OCI-LY3 (cell line): Measurements from ENCODE around the gene COMMD3.

ENCODE experiments used
- EZH2phosphoT487 ChIP-seq: fragments of 200-600 bp; shearing (Covaris generic); IDR thresholded peaks from 2 replicates; pipeline ENCODE4 v1.6.1; 2018; ENCODE audit warnings: antibody characterized with exemption, mixed run types, low read depth
- TF ChIP-seq, protein P1 (sequence below): fragments of 200-600, 300-600 bp; sonication (generic); IDR thresholded peaks from 2 replicates; pipeline ENCODE4 v1.5.1; 2014; ENCODE audit warnings: antibody characterized with exemption, low read length, low read depth

DNA sequence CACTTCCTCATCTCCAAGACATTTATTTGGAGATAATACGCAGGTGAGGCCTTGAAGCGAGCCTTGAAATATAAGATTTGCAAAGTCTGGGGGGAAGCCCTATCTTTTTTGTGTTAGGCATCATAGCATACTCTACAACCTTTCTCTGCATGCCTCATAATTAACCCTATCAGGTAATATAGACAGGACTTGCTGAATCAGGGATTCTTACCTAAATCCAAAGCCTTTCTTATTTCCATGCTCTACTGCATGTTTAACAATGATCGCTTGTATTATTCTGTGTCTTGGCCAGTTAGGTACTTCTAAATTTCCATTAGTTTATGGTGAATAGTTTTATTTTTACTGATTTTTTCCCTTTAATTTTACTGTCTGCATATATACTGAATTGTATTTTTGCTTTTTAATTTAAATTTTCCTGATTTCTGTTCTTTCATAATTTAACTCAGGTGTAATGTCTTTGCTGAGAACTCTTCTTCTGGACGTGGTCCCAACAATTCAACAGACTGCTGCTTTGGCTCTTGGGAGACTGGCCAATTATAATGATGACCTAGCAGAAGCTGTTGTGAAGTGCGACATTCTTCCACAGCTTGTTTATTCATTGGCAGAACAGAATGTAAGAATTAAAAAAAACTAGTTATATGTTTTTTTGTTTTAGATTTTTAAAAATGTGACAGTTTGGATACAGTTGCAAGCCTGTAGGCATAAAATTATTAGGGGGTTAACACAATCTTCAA, 48.4 kb downstream of the COMMD3 start:
- TF ChIP-seq, protein P1, sequence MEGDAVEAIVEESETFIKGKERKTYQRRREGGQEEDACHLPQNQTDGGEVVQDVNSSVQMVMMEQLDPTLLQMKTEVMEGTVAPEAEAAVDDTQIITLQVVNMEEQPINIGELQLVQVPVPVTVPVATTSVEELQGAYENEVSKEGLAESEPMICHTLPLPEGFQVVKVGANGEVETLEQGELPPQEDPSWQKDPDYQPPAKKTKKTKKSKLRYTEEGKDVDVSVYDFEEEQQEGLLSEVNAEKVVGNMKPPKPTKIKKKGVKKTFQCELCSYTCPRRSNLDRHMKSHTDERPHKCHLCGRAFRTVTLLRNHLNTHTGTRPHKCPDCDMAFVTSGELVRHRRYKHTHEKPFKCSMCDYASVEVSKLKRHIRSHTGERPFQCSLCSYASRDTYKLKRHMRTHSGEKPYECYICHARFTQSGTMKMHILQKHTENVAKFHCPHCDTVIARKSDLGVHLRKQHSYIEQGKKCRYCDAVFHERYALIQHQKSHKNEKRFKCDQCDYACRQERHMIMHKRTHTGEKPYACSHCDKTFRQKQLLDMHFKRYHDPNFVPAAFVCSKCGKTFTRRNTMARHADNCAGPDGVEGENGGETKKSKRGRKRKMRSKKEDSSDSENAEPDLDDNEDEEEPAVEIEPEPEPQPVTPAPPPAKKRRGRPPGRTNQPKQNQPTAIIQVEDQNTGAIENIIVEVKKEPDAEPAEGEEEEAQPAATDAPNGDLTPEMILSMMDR: no peak
- no peak for TF ChIP-seq EZH2phosphoT487
